Measurements from ENCODE around the gene C4orf17.

DNA sequence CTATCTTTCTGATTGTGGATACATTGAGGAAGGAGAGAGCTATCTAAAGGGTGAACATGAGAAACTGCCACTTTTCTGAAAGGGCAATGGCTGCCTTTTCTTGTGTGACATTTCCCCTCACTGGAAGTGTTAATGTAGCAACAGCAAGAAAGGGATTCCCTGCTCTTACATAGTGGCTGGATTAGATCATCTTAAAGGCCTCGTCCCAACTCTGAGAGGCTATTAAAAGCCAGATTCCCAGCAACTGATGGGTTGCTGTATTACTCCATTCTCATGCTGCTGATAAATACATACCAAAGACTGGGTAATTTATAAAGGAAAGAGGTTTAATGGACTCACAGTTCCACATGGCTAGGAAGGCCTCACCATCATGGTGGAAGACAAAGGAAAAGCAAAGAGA, 41.9 kb upstream of the C4orf17 start:
- TF ChIP-seq, protein P1, sequence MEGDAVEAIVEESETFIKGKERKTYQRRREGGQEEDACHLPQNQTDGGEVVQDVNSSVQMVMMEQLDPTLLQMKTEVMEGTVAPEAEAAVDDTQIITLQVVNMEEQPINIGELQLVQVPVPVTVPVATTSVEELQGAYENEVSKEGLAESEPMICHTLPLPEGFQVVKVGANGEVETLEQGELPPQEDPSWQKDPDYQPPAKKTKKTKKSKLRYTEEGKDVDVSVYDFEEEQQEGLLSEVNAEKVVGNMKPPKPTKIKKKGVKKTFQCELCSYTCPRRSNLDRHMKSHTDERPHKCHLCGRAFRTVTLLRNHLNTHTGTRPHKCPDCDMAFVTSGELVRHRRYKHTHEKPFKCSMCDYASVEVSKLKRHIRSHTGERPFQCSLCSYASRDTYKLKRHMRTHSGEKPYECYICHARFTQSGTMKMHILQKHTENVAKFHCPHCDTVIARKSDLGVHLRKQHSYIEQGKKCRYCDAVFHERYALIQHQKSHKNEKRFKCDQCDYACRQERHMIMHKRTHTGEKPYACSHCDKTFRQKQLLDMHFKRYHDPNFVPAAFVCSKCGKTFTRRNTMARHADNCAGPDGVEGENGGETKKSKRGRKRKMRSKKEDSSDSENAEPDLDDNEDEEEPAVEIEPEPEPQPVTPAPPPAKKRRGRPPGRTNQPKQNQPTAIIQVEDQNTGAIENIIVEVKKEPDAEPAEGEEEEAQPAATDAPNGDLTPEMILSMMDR (IDR thresholded peaks at IDR 0.05), result no peak
- no peak for TF ChIP-seq POLR2A (IDR thresholded peaks at IDR 0.05)

All from heart left ventricle (tissue), 13 donors.